GM12865 (cell line): Measurements from ENCODE around the gene THOC5.

Source experiments
- DNase-seq: peaks from one replicate; pipeline ENCODE4 v3.0.0; 2010; ENCODE audit warnings: low read depth
- H3K4me3 ChIP-seq: 2 replicates; pipeline ENCODE4 v1.5.1; 2011; ENCODE audit warnings: mild to moderate bottlenecking, low read depth, low read length, control low read depth
- CTCF ChIP-seq: IDR thresholded peaks from 2 replicates; pipeline ENCODE4 v1.5.1; 2011; ENCODE audit warnings: low read length, control low read depth, low read depth, inconsistent platforms; ENCODE audit not compliant: insufficient read depth; ENCODE audit errors: missing control alignments

THOC5 gene

GRCh38 chr22:29475550-29475949 lies 78.0 kb downstream of the THOC5 start:
- peak; percentile 62 for DNase-seq
- no peak for TF ChIP-seq CTCF

GRCh38 chr22:29473001-29473400 lies 80.6 kb downstream of the THOC5 start:
- no peak for TF ChIP-seq CTCF
- DNase-seq, result no peak

More at GRCh38 chr22:29475550-29475949, 78.0 kb downstream of the THOC5 start:
- no peak overlapping the region for H3K4me3 ChIP-seq

GRCh38 chr22:29470159-29470855 lies 83.2 kb downstream of the THOC5 start:
- DNase-seq, result peak; percentile 71
- peak overlapping the region; percentile 32 for H3K4me3 ChIP-seq
- peak; percentile 88 for TF ChIP-seq CTCF

More at GRCh38 chr22:29473001-29473400, 80.6 kb downstream of the THOC5 start:
- no peak overlapping the region for H3K4me3 ChIP-seq

- no peak for DNase-seq
- no peak for TF ChIP-seq CTCF
- no peak overlapping the region; the same call in 1 of the 2 replicates for H3K4me3 ChIP-seq
These were observed 83.8 kb downstream of the THOC5 start for GRCh38 chr22:29469755-29470154.

GRCh38 chr22:29464581-29464980 lies 89.0 kb downstream of the THOC5 start:
- no peak for TF ChIP-seq CTCF
- DNase-seq, result no peak

GRCh38 chr22:29463629-29464028 lies 89.9 kb downstream of the THOC5 start:
- no peak overlapping the region for H3K4me3 ChIP-seq
- no peak for TF ChIP-seq CTCF
- no peak for DNase-seq

More at GRCh38 chr22:29464581-29464980, 89.0 kb downstream of the THOC5 start:
- no peak overlapping the region for H3K4me3 ChIP-seq

- no peak for DNase-seq
- no peak overlapping the region for H3K4me3 ChIP-seq
- no peak for TF ChIP-seq CTCF
These were observed 92.3 kb downstream of the THOC5 start for GRCh38 chr22:29461263-29461662.
